Measurements from ENCODE around the gene CEACAM21.

The CEACAM21 gene

GRCh38 chr19:41620171-41620570 lies 44.2 kb downstream of the CEACAM21 start:
- no peak for FAIRE-seq

- no peak for FAIRE-seq
Observed at GRCh38 chr19:41621226-41621625, 45.3 kb downstream of the CEACAM21 start.

- FAIRE-seq = no peak
Observed at GRCh38 chr19:41621654-41622053, 45.7 kb downstream of the CEACAM21 start.

GRCh38 chr19:41623360-41623759 lies 47.4 kb downstream of the CEACAM21 start:
- no peak for FAIRE-seq

GRCh38 chr19:41624515-41624914 lies 48.5 kb downstream of the CEACAM21 start:
- FAIRE-seq = no peak

GRCh38 chr19:41624937-41625336 lies 49.0 kb downstream of the CEACAM21 start:
- FAIRE-seq = no peak

- FAIRE-seq = no peak
Observed at GRCh38 chr19:41626278-41626677, 50.3 kb downstream of the CEACAM21 start.

GRCh38 chr19:41626877-41627276 lies 50.9 kb downstream of the CEACAM21 start, which contains the start of gene CEACAM4:
Gene CEACAM4, minus strand, starts transcription at chr19:41627074. Its CDS starts 111 bp downstream, at chr19:41626963.
- FAIRE-seq = no peak

- FAIRE-seq = no peak
Observed at GRCh38 chr19:41627966-41628675, 52.2 kb downstream of the CEACAM21 start.

All from colon (tissue), 2 donors.